Testis (tissue), 3 donors: ENCODE results near the gene DDR1. TPM values are rescaled to one million over a fixed set of nuclear protein-coding genes. Genes with fewer than 3 reads are reported as not detected.

Experiments used
- DNase-seq: peaks from one replicate; pipeline ENCODE4 v3.0.0-alpha.2; 2019
- H3K27ac ChIP-seq, 2 donors: fragments of 200-600 bp; sonication (generic); one replicate each; pipeline ENCODE4 v1.5.1; 2019
- H3K27me3 ChIP-seq: fragments of 200-600 bp; sonication (generic); one replicate; pipeline ENCODE4 v1.5.1; 2019
- H3K36me3 ChIP-seq: fragments of 200-600 bp; sonication (generic); one replicate; pipeline ENCODE4 v1.5.1; 2017; ENCODE audit warnings: low read depth; ENCODE audit errors: missing control alignments
- H3K4me1 ChIP-seq: fragments of 200-600 bp; sonication (generic); one replicate; pipeline ENCODE4 v1.5.1; 2019
- H3K4me3 ChIP-seq, 2 donors: fragments of 200-600 bp; sonication (generic); one replicate each; pipeline ENCODE4 v1.5.1; 2017 to 2019
- H3K9me3 ChIP-seq: fragments of 200-600 bp; sonication (generic); one replicate; pipeline ENCODE4 v1.5.1; 2017
- POLR2A ChIP-seq: fragments of 450-650 bp; IDR thresholded peaks from one replicate; pipeline ENCODE4 v1.6.1; 2017; ENCODE audit warnings: antibody characterized with exemption, mild to moderate bottlenecking, moderate library complexity
- WGBS, 2 donors: methylation state at CpG; one replicate each; pipeline ENCODE4 v1.1.5; 2018; 5-methylcytosine and 5-hydroxymethylcytosine counted together
- intact Hi-C: fragments of 100-400 bp; cut with DNase I; formaldehyde crosslinking; loops from one replicate; pipeline ENCODE4 v1.15.1; 2023; ENCODE audit warnings: low total_unique reads
- polyA plus RNA-seq: library from polyadenylated mRNA; stranded (reverse); fragments of 350-450 nt; fragmentation: Illumina TruSeq; extraction: RNeasy Lipid Tissue Mini Kit (QIAGEN cat#74804); gene quantifications from one replicate; pipeline ENCODE4 v1.2.3, GENCODE V29; 2014; ENCODE audit warnings: low read depth, low replicate concordance; ENCODE audit not compliant: insufficient read depth
- total RNA-seq, 2 donors: library from RNA; depleted of rRNA; stranded (reverse); fragments of >200 nt; gene quantifications; one replicate each; pipeline ENCODE4 v1.2.3, GENCODE V29; 2016
- TF ChIP-seq, protein P1 (sequence below), 3 experiments: fragments of 450-650 bp in 2 of 3; fragments of 200-600 bp in 1 of 3; sonication (generic) in 1 of 3; IDR thresholded peaks; one replicate each; pipeline ENCODE4 v1.5.1; 2016 to 2019; ENCODE audit warnings: antibody characterized with exemption in 3 of 3, mild to moderate bottlenecking in 2 of 3, moderate library complexity in 1 of 3

The DDR1 gene
- total and polyA plus RNA-seq, 3 donors from 2014 or later: 33.8 to 97.6 (median 94.6) TPM

DNA sequence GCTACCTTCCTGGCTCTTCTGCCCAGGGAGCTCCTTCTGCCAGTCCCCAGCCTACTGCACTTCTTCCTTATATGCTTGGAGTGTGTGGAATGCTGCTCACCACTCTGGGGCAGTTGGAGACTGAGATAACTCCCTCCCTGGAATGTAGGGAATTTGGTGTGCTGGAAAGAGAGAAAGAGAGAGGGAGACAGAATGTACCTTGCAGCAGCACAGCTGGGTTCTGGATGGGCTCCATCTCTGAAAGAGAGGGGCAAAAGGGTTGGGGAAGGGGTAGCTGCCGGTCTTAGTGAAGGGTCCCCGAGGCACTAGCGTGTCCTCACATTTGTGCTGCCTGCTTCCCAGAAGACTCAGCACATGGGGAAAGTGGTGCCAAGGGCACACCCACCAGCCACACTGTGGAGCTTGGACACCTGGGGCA is 40.2 kb upstream of the DDR1 start:
- DNase-seq: no peak
- H3K36me3 ChIP-seq: no peaks in the 10 kb centered on the region
- TF ChIP-seq POLR2A: no peak
- TF ChIP-seq, protein P1, sequence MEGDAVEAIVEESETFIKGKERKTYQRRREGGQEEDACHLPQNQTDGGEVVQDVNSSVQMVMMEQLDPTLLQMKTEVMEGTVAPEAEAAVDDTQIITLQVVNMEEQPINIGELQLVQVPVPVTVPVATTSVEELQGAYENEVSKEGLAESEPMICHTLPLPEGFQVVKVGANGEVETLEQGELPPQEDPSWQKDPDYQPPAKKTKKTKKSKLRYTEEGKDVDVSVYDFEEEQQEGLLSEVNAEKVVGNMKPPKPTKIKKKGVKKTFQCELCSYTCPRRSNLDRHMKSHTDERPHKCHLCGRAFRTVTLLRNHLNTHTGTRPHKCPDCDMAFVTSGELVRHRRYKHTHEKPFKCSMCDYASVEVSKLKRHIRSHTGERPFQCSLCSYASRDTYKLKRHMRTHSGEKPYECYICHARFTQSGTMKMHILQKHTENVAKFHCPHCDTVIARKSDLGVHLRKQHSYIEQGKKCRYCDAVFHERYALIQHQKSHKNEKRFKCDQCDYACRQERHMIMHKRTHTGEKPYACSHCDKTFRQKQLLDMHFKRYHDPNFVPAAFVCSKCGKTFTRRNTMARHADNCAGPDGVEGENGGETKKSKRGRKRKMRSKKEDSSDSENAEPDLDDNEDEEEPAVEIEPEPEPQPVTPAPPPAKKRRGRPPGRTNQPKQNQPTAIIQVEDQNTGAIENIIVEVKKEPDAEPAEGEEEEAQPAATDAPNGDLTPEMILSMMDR (IDR thresholded peaks at IDR 0.05): no peak
- no peaks in the 10 kb centered on the region for H3K9me3 ChIP-seq
- no peaks in the 10 kb centered on the region for H3K27me3 ChIP-seq
- H3K27ac ChIP-seq: no peak overlapping the region
- 42 to 48% methylated on average over 3 of the region's 3 CpGs for WGBS, 2 donors
- H3K4me1 ChIP-seq: peaks cover 36% of the 10 kb centered on the region
- intact Hi-C loops: no loop called here
- H3K4me3 ChIP-seq: no peak overlapping the region

DNA sequence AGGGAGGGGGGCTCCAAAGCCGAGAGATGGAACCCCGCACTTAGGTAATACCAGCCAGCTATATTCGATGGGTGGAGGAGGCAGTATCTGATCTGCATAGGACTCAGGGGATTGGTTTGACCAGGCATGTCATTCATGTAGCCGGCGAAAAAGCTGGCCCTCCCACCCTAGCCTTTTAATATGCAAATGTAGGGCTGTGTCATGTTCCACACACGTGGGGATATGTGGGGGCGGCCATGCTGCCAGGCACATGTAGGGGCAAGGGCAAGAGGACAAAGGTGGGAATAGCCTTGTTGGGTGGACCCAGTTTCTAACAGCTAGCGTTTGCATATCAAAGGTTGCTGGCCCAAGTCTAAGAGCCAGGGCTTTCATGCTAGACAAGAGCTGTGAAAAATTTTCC is 39.1 kb upstream of the DDR1 start:
- intact Hi-C loops: no loop called here
- H3K27me3 ChIP-seq: no peaks in the 10 kb centered on the region
- H3K36me3 ChIP-seq: no peaks in the 10 kb centered on the region
- DNase-seq: no peak
- 83 to 84% methylated on average over 8 of the region's 8 CpGs for WGBS, 2 donors
- TF ChIP-seq, protein P1 (IDR thresholded peaks at IDR 0.05): no peak
- no peak for TF ChIP-seq POLR2A
- H3K4me1 ChIP-seq: peaks cover 36% of the 10 kb centered on the region
- H3K4me3 ChIP-seq: no peak overlapping the region
- H3K27ac ChIP-seq: no peak overlapping the region
- no peaks in the 10 kb centered on the region for H3K9me3 ChIP-seq

- WGBS, 2 donors: 76 to 81% methylated on average over 11 of the region's 11 CpGs
- H3K4me1 ChIP-seq: peaks cover 21% of the 10 kb centered on the region
- intact Hi-C loops: no loop called here
- H3K9me3 ChIP-seq: no peaks in the 10 kb centered on the region
- H3K36me3 ChIP-seq: no peaks in the 10 kb centered on the region
- no peak overlapping the region for H3K4me3 ChIP-seq
- no peak overlapping the region for H3K27ac ChIP-seq
- TF ChIP-seq POLR2A: no peak
- TF ChIP-seq, protein P1 (IDR thresholded peaks at IDR 0.05): no peak
- no peak for DNase-seq
- no peaks in the 10 kb centered on the region for H3K27me3 ChIP-seq
Measured at GRCh38 chr6:30847421-30847970, 36.8 kb upstream of the DDR1 start.

GRCh38 chr6:30847971-30848436 is 36.3 kb upstream of the DDR1 start:
- no peak for TF ChIP-seq POLR2A
- TF ChIP-seq, protein P1 (IDR thresholded peaks at IDR 0.05): no peak
- Histone ChIP-seq H3K36me3 (no peaks in the 10 kb centered on the region), H3K4me1 (peaks cover 16% of the 10 kb centered on the region), H3K27me3 (no peaks in the 10 kb centered on the region), H3K9me3 (no peaks in the 10 kb centered on the region), H3K27ac (no peak overlapping the region), H3K4me3 (no peak overlapping the region)
- no peak for DNase-seq
- 60 to 76% methylated on average over 9 of the region's 9 CpGs for WGBS, 2 donors
- intact Hi-C loops: no loop called here
